Stimulated activated CD4-positive, alpha-beta T cell treated with anti-CD3 and anti-CD28 coated beads, Interleukin-1b, Interleukin-23, amount 100 ng/mL, for 48 hours (primary cell): ENCODE measurements around the gene COBLL1.
"Not testable (repeated sequence)": the region's sequence is repeated elsewhere in the genome, so short reads cannot be mapped to it uniquely, and the experiment has no call there.

ENCODE experiments used
- DNase-seq: peaks from one replicate; pipeline ENCODE4 v3.0.0-alpha.2; 2020

COBLL1 gene

DNA sequence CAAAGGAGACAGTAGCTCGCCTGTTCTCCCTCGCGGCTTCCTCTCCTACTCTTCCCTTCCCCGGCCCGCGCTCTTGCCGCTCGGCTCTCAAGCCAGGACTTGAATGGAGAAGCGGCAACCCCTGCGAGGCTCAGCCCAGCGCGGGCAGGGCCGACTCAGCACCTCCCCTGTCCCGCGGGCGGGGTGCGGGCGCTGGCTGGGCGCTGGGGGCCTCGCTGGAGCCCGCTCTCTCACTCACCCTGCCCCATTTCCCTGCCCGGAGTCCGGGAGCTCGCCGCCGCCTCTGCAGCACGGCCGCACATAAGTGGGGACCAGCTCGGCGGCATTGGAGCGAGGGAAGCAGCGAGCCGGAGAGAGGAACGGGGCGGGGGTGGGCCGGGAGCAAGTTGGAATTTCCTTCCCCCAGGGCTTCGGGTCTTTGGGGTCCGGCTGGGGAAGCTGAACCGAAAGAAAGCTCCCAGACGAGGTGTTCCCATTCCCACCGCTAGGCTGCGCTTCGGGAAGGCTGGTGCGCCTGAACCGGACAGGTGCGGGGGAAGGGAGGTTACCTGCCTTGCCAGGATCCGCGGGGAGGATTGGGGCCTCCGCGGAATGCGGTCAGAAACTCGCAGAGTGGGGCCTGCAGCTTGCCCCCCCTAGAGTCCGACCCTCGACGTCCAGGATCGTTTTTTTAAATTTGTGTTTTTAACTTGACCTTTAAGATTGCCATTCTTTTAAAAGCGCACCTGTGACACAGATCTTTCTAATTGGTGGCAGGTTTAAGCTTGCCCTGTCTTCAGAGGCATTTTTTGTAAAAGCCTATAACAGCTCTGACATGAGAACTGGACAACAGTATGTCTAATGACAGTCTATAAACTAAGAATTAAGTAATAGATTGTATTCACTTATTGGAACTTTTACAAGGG, at the start of gene COBLL1:
COBLL1 (minus strand) TSS at position 105 of the 905 bp plus-strand sequence. CDS start 627 bp downstream, outside the sequence.
- peak; percentile 9 for DNase-seq

GRCh38 chr2:164890544-164890943, 48.9 kb upstream of the COBLL1 start:
- no peak for DNase-seq

GRCh38 chr2:164888592-164888991, 47.0 kb upstream of the COBLL1 start:
- no peak for DNase-seq

- no peak for DNase-seq
These were observed 46.0 kb upstream of the COBLL1 start for GRCh38 chr2:164887434-164888144.

DNA sequence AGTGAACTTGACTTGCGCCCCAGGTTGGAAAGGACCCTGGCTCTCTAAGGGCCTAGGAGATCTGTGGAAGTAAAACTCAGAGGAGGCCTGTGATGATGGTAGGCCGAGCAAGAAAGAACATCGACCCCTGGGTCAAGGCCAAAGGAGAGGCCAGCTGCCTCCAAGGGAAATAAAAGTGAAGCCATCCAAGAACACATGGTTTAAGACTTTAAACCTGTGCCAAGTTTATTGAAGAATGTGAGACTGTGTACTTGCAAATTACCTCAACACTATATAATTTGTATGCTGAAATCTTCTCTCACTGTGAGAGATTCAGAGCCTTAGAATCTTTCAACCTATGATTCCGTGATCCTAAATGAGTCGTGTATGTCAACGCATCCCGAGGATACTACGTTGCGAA, 40.7 kb upstream of the COBLL1 start:
- DNase-seq = no peak

DNA sequence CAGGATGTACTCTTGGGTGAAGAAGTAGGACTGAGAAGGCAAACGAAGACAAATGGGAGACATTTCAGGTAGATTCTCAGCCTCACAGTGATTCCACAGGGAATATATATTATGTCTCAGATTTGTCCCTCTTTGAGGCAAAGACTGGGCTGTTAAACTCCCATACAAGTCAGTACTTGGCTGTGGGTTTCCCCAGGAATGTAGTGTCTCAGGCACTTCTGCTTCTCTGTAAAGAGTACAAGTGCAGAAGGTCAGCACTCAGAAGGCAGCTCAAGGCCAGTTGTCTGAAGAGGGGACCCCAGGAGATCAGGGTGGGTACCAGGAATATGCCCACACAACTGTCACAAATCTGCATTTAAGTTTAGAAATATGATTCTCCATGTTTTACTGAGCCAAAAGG, 39.9 kb upstream of the COBLL1 start:
- DNase-seq = no peak

DNA sequence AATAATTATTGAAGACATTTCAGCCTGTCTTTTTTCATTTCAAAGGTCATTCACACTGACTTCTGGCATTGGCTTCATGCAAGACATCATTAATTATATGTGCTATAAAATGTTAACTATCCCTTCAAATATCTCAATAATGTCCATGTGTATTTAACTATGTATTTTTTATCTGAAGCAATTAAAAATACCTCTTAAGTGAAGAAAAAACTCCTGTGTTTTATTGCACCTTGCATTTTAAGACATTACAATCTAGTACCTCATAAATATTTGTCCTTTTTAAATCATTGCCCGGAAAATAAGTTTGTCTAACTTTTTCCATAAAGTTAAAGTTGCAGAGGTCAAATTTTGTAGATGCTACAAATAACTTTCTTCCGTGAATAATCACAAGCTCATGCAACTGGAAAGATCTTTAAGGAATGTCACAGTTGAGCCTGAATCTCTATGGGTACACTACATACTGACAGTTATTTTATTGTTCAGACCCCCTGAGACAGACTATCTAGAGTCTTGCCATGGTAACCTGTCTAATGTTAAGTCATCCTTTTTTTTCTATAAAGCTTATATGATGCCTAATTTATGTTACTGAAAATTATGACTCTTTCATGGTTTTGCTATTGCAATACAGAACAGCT, 38.4 kb upstream of the COBLL1 start:
- no peak for DNase-seq

DNA sequence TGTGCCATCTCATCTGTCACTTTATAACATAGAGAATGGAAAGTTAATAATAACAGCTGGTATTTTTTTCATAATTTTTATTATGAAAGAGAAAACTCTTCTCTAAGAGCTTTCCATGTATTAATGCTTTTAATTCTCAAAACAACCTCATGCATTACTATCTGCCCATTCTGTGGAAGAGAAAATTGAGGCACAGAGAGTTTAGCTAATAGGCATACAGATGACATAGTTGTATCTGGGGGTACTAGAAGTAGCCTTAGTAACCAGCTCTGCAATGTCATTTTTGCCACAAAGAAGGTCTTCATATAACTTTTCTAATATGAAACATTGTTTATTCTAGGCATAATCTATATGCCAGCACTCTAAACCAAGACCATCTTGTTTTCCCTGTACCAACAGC, 36.3 kb upstream of the COBLL1 start:
- no peak for DNase-seq

GRCh38 chr2:164877169-164877568, 35.5 kb upstream of the COBLL1 start:
- DNase-seq = no peak

GRCh38 chr2:164875334-164876205, 33.9 kb upstream of the COBLL1 start:
- no peak for DNase-seq

- DNase-seq = no peak
These were observed 31.7 kb upstream of the COBLL1 start for GRCh38 chr2:164873210-164873908.

DNA sequence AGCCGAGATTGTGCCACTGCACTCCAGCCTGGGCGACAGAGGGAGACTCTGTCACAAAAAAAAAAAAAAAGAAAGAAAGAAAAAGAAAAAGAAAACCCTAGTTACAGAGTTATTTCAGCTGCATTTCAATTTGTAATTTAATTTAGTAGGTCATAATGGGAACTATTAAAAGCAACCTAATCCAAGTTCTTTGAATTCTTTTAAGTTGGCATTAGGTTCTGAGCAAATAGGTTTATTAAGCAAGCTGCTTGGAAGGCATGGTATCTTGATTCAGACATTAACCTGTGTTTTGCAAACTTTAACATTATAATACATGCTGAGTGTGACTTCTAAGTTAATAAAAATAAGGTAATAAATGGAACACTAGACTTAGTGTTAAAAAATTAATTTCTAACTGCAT, 29.8 kb upstream of the COBLL1 start:
- no peak for DNase-seq

GRCh38 chr2:164869420-164869772, 27.8 kb upstream of the COBLL1 start:
- DNase-seq = no peak

GRCh38 chr2:164868563-164869419, 27.2 kb upstream of the COBLL1 start:
- no peak for DNase-seq

DNA sequence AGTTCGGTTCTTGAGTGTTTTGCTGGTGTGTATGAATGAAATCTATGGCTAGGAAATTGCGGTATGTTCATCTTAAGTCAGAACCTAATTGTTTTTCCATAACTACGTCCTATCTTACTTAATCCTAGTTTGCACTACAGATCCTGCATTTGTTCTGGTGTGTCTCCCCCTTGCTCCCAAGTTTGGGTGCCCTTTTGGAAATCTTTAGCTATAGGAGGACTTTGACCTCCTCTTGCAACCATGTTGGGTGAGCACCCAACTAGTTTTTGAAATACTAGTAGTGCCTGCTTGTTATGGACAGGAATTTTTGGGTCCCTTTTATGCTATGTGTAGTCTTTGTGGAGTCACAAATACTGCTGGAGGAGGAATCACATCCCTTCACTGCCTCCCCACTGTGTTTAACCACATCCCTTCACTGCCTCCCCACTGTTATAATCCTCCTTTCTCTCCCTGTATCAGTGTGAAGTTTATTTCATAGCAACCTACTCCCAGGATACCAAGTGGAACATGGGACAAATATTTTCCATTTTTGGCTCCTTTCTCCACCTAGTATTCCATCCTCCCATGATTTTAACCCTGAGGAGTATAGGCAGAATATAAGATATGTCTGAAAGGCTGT, 26.3 kb upstream of the COBLL1 start:
- DNase-seq = no peak

DNA sequence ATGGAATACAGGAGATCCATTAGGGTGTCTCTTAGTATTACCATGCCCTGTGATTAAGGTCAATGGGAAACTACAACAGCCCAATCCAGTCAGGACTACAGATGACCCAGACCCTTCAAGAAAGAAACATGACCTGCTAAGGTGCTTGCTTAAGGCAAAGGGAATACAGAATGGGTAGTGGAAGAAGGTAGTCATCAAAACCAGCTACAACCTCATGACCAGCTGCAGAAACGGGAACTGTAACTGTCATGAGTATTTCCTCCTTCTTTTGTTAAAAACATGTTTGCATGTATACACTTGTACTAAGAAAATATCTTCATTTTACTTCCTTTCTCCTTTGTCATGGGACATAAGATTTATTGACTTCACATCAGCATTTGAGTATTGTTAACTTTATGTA, 24.8 kb upstream of the COBLL1 start:
- DNase-seq = not testable (repeated sequence)

- no peak for DNase-seq
These were observed 19.0 kb upstream of the COBLL1 start for GRCh38 chr2:164860694-164861042.

GRCh38 chr2:164859906-164860693, 18.5 kb upstream of the COBLL1 start:
- DNase-seq = not testable (repeated sequence)

DNA sequence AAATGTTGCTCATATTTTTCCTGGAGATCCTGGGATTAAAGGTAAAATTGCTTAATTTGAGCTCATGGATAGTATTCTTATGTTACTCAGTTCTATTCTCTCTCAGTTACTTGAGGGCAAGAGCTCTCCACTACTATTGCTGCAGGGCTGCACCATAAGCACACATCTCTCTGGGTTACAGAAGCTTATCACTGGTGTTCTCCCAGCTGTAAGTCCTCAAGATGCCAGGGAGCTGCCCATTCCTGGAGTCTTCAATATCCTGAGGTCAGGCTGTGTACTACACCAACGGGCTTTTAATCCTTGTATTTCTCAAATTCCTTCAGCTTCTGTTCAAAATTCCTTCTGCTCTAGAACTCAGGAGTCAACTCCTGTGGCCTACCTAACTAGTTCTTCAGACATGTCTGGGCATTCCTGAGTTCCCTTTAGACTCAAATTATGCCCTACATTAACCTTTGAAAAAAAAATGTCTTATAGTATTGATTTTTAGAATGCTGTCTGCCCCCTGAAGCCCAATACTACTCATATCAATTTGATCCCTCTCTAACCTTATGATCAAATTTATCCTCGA, 17.7 kb upstream of the COBLL1 start:
- DNase-seq = no peak
